CD4-positive, alpha-beta T cell treated with Interleukin-4 for 4 hours (primary cell): ENCODE results near the gene USP32.
"Not testable (repeated sequence)": the region's sequence is repeated elsewhere in the genome, so short reads cannot be mapped to it uniquely, and the experiment has no call there.

ENCODE experiments used
- DNase-seq: peaks from one replicate; pipeline ENCODE4 v3.0.0-alpha.2; 2020

Gene USP32

GRCh38 chr17:60392042-60392844, at the start of gene USP32:
Gene USP32, minus strand, starts transcription at chr17:60392133. Its CDS starts 194 bp downstream, at chr17:60391939.
- DNase-seq: peak; percentile 99

- no peak for DNase-seq
Measured at GRCh38 chr17:60439501-60439900, 47.6 kb upstream of the USP32 start.

GRCh38 chr17:60436676-60437075, 44.7 kb upstream of the USP32 start:
- DNase-seq: no peak

GRCh38 chr17:60435244-60436167, 43.6 kb upstream of the USP32 start:
- DNase-seq: peak; percentile 67

- DNase-seq: not testable (repeated sequence)
Measured at GRCh38 chr17:60433021-60433997, 41.4 kb upstream of the USP32 start.

- DNase-seq: not testable (repeated sequence)
Measured at GRCh38 chr17:60430561-60430960, 38.6 kb upstream of the USP32 start.

GRCh38 chr17:60428491-60428890, 36.6 kb upstream of the USP32 start:
- not testable (repeated sequence) for DNase-seq

- DNase-seq: no peak
Measured at GRCh38 chr17:60426596-60426995, 34.7 kb upstream of the USP32 start.

- DNase-seq: no peak
Measured at GRCh38 chr17:60425626-60426025, 33.7 kb upstream of the USP32 start.

GRCh38 chr17:60423865-60424264, 31.9 kb upstream of the USP32 start:
- no peak for DNase-seq

- DNase-seq: no peak
Measured at GRCh38 chr17:60422162-60422665, 30.3 kb upstream of the USP32 start, which contains the start of gene CHCT1. Gene CHCT1, plus strand, starts transcription at chr17:60422489. Its CDS starts 104 bp downstream, at chr17:60422593.

- peak; percentile 63 for DNase-seq
Measured at GRCh38 chr17:60421273-60422161, 29.6 kb upstream of the USP32 start.

- not testable (repeated sequence) for DNase-seq
Measured at GRCh38 chr17:60419875-60420274, 27.9 kb upstream of the USP32 start.

GRCh38 chr17:60419003-60419402, 27.1 kb upstream of the USP32 start:
- not testable (repeated sequence) for DNase-seq

- no peak for DNase-seq
Measured at GRCh38 chr17:60416368-60416925, 24.5 kb upstream of the USP32 start.

GRCh38 chr17:60415146-60415545, 23.2 kb upstream of the USP32 start:
- DNase-seq: no peak

- DNase-seq: no peak
Measured at GRCh38 chr17:60412701-60413100, 20.8 kb upstream of the USP32 start.

- no peak for DNase-seq
Measured at GRCh38 chr17:60410001-60410400, 18.1 kb upstream of the USP32 start.

GRCh38 chr17:60406887-60407286, 15.0 kb upstream of the USP32 start:
- no peak for DNase-seq

- no peak for DNase-seq
Measured at GRCh38 chr17:60403962-60404361, 12.0 kb upstream of the USP32 start.

GRCh38 chr17:60403523-60403810, 11.5 kb upstream of the USP32 start:
- DNase-seq: no peak
